NCI-H2107 treated with DMSO at 0.1 percent for 48 hours (cell line): ENCODE results near the gene CLEC14A.

Experiments used
- DNase-seq: peaks from one replicate; lab custom pipeline; 2025; ENCODE audit not compliant: unreplicated experiment; lab: John Stamatoyannopoulos, UW

CLEC14A gene

DNA sequence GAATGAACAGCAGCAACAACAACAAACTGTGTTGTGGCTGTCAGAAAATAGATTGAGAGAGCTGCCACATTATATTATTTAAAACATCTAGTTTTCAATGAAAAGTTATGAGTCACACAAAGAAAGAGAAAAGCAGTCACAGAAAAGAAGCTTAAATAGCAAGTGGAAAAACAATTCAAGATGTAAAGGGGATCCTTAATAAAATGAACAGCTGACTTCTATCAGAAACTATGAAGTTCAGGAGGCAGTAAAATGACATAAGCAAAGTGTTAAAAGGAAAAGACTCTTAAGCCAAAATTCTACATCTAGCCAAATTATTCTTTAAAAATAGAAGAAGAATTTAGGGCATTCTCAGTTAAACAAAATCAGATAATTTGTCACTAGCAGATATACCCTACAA, 5.6 kb downstream of the CLEC14A start:
- no peak for DNase-seq

DNA sequence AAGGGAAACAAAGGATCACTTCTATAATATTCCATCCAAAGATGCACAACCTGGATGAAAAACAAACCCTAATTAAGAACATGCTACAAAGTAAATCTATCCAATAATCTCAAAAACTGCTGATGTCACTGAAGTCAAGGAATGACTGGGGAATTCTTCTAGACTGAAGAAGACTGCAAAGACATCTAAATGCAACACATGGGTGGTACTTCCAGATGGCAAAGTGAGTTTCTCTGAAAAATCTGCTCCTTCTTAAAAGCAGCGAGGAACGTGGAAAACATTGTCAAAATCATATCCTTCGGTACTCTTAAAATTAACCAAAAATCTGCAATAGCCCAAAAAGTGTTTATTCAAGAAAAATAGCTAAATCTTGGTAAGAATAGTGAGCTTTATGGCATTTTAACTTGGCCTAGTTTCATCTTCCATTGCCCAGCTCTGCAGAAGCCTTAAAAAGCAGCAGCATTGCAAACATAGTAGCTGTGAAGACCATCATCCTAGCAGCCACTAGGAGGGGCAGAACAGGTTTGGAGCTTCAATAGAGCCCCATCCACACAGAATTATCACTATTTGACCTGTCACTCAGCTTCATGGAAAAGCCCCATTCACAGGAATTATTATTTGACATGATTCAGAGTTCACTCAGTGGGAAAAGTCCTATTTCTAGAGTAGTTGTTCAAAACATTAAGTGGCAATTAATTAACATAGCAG, 7.4 kb downstream of the CLEC14A start:
- no peak for DNase-seq

DNA sequence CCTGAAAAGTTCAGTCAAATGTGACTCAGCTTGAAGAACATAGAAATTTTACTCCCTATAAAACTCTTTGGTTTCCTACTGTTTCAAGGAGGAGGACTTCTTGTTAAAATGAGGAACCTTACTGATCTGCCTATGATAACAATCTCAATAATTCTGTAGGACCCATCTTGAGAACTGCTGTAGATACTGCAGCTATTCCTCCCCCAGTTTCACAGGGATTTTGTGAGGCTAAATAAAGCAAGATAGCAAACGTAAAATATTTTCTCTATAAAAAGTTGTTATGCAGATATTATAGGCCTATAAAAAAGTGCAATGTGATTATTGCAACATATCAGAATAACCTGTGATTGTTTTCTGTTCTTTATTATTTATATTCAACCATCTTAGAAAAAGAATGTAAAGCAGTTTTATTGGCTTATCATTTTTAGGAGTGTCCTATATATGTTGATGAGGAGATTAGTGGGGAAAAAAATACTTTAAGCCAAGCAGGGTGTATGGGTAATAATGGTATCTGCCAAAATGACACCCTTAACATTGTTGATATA, 12.1 kb downstream of the CLEC14A start:
- DNase-seq: no peak

DNA sequence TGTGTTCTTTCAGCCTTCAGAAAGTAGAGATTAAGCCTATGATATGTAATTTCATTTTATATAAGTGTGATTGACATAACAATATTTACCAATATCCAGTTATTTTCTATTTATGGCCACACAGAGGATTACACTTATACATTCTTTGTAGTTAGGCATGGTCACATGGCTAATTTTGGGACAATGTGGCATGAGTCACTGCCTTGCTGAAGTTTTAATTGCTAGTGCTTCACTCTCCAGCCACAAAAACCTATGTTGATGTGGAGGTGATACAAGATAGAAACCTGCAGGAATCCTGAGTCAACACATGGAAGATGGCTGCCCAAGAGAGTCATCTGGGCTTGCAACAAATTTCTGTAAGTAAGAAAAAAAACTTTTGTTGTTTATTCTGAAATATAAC, 17.0 kb downstream of the CLEC14A start:
- no peak for DNase-seq

DNA sequence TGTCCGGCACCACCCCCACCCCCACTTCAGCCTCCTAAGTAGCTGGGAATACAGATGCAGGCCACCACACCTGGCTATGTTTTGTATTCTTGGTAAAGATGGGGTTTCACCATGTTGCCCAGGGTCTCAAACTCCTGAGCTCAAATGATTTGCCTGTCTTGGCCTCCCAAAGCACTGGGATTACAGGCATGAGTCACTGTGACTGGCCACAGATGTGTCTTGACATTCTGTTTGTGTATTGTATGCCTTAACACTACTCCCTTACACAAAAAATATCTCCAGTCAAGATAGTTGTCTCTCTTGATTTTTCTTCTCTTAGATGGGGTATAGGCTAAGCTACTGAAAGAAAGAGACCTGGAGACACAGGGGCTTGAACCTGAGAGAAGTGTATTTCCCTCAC, 17.6 kb downstream of the CLEC14A start:
- no peak for DNase-seq

DNA sequence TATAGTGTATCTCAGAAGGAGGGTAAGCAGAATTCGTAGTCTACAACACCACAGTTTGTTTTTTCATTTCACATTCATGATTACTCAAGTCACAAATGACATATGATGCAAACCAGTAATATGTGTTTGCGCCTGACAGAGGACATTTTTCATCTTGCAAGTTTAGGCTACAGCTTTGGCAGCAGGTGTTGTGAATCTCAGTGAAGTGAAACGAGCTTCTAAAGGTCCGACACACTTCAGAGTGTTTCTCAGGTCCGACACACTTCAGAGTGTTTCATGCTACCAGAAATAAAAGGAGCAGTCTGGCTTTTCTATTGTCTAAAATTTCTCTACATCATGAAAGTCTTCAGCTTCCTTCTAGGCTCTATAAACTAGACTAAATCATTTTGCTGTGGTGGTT, 22.7 kb downstream of the CLEC14A start:
- DNase-seq: no peak

DNA sequence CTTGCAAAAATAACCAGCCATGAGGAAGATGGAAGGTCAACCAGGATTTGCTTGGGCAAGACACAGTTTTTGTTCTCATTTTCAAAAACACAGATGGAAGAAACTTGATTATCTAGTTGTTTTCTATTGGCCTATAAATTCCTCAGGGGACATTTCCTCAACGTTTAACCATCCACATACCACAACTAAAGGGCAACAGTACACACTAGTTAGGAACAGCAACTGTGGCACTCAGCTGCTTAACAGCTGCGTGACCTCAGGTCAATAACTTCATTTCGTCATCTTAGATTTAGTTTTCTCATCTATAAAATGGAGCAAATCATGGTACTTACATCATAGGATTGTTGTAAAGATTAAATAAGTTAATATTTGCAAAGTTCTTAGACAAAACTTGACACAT, 29.5 kb downstream of the CLEC14A start:
- DNase-seq: no peak

DNA sequence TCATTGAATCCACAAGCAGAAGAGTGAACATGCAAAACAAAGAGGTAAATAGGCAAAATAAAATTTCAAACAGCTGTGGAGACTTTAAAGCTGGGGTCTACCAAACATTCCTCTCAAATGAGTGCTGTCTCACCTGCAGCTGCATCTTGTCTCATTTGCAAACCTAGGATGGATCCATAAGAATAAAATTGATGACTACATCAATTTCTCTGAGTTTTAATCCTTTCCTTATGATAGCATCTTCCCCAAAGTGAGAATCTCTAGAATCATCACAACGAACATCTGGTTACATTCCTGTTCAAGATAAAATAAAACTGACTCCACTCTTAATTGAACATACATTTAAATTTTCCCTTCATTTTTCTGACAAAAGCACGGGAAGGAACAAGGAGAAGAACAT, 29.9 kb downstream of the CLEC14A start:
- DNase-seq: no peak

DNA sequence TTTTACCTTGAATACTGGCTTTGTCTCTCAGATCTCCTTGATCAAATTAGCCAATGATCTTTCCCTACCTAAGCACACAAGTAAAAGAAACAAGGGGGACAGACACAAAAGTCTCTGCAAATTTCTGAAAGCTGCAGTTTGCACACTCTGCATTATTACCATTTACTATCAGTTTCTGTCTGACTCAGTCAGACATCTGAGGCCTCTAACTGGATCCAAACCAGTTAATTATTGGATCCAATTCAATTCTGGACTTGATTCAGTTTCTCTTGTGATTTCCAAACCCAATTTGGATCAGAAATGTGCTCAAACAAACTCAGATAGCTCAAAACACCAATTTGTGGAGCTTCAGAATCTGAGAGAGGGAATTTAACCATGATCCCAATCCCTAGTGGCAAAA, 31.6 kb downstream of the CLEC14A start:
- DNase-seq: no peak

DNA sequence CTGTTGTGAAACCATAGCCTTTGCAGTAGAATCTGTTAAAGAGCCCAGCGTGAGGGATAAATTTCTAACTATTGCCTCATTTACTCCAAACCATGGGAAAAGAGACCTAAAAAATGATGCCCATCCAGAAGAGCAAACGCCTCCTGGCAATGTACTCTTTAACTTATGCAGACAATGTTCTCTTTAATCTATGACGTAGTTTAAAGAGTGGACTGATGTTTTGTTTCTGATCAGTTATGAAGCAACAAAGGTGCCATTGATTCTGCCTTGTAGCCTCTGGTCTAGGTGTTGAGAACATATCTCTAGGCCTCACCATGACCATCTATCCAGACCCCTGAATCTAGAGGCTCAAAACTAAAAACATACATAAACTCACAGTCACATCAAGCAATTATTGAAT, 34.8 kb downstream of the CLEC14A start:
- no peak for DNase-seq

DNA sequence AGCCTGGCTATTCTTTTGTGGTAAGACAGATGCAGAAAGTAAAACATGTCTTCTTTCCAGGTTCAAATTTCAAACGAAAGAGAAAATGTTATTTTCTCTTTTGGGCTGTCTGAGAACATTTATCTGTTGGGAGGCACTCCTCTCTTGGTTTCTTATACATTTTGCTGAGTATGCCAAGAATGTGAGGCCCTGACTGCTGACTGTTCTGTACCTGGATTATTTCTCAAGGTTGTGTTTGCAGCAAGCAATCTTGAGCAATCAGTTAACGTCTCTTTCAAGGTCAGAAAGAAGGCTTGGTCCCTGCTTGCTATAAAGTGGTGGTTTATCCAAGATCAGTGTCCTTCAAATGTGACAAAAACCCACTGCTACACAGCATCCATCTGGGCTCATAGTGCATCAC, 38.3 kb downstream of the CLEC14A start:
- no peak for DNase-seq

DNA sequence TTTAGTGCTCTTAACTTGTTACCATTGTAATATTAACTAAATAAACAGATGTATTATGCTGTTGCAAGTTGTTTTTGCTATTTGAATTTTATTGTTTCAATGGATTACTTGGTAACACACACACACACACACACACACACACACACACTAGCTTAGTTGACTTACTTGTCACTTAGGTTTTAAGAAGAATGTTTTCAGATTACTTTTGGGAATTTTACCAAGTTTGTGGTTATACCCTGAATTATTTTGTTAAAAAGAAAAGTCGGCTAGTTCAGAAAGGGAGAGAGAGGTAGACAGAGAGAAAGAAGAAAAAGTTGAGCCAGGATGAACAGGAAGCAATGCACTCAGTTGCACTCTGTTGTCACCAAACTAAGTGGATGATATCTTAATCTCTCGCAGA, 42.9 kb downstream of the CLEC14A start:
- no peak for DNase-seq

DNA sequence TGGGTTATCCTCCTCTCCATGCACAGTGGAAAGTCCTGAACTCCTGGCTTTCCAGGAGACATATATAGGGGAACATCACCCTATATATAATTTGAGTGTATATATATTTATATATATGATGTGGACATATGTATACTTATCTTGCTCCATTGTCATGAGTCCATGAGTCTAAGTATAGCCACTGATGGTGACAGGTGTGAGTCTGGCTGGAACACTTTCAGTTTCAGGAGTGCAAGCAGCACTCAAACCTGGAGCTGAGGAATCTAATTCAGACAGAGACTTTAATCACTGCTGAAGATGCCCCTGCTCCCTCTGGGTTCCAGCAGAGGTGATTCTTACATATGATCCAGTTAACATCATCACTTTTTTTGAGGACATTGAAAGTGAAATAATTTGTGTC, 43.8 kb downstream of the CLEC14A start:
- DNase-seq: no peak

DNA sequence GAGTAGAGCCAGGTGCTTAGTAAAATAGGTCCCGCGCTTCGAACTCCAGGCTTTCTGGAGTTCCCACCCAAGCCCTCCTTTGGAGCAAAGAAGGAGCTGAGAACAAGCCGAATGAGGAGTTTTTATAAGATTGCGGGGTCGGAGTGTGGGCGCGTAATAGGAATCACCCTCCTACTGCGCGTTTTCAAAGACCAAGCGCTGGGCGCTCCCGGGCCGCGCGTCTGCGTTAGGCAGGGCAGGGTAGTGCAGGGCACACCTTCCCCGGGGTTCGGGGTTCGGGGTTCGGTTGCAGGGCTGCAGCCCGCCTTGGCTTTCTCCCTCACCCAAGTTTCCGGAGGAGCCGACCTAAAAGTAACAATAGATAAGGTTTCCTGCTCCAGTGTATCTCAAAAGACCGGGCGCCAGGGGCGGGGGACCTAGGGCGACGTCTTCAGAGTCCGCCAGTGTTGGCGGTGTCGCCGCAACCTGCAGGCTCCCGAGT, 44.6 kb downstream of the CLEC14A start:
- DNase-seq: no peak

DNA sequence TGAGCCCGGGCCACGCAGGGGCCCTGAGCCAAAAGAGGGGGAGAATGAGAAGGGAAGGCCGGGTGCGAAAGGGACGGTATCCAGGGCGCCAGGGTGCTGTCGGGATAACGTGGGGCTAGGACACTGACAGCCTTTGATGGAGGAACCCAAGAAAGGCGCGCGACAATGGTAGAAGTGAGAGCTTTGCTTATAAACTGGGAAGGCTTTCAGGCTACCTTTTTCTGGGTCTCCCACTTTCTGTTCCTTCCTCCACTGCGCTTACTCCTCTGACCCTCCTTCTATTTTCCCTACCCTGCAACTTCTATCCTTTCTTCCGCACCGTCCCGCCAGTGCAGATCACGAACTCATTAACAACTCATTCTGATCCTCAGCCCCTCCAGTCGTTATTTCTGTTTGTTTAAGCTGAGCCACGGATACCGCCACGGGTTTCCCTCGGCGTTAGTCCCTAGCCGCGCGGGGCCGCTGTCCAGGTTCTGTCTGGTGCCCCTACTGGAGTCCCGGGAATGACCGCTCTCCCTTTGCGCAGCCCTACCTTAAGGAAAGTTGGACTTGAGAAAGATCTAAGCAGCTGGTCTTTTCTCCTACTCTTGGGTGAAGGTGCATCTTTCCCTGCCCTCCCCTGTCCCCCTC, 45.2 kb downstream of the CLEC14A start:
- DNase-seq: no peak

DNA sequence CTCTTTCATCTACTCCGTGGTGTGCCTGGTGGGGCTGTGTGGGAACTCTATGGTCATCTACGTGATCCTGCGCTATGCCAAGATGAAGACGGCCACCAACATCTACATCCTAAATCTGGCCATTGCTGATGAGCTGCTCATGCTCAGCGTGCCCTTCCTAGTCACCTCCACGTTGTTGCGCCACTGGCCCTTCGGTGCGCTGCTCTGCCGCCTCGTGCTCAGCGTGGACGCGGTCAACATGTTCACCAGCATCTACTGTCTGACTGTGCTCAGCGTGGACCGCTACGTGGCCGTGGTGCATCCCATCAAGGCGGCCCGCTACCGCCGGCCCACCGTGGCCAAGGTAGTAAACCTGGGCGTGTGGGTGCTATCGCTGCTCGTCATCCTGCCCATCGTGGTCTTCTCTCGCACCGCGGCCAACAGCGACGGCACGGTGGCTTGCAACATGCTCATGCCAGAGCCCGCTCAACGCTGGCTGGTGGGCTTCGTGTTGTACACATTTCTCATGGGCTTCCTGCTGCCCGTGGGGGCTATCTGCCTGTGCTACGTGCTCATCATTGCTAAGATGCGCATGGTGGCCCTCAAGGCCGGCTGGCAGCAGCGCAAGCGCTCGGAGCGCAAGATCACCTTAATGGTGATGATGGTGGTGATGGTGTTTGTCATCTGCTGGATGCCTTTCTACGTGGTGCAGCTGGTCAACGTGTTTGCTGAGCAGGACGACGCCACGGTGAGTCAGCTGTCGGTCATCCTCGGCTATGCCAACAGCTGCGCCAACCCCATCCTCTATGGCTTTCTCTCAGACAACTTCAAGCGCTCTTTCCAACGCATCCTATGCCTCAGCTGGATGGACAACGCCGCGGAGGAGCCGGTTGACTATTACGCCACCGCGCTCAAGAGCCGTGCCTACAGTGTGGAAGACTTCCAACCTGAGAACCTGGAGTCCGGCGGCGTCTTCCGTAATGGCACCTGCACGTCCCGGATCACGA, 46.0 kb downstream of the CLEC14A start:
- DNase-seq: no peak

DNA sequence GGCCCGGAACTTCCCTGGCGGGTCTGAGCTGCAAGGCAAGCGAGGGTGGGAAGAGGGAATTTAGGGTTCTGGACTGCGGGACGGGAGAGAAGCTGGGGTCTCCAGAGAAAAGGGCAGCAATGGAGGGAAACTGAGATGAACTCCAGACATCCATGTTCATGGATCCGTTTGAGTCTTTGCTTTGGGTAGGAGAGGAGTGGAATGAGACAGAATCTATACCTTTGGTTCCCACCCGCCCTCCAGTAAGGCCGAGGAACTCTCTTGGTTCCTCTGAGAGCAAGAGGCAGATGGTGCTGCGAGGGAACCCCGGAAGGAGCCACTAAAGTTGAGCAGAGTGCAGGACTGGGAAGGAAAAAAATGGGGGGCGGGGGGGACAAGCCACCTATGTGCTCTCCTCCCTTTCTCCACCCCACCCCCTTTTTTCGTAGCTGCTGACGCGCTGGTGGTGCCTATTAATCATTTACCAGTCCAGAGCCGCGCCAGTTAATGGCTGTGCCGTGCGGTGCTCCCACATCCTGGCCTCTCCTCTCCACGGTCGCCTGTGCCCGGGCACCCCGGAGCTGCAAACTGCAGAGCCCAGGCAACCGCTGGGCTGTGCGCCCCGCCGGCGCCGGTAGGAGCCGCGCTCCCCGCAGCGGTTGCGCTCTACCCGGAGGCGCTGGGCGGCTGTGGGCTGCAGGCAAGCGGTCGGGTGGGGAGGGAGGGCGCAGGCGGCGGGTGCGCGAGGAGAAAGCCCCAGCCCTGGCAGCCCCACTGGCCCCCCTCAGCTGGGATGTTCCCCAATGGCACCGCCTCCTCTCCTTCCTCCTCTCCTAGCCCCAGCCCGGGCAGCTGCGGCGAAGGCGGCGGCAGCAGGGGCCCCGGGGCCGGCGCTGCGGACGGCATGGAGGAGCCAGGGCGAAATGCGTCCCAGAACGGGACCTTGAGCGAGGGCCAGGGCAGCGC, 47.0 kb downstream of the CLEC14A start:
- no peak for DNase-seq

DNA sequence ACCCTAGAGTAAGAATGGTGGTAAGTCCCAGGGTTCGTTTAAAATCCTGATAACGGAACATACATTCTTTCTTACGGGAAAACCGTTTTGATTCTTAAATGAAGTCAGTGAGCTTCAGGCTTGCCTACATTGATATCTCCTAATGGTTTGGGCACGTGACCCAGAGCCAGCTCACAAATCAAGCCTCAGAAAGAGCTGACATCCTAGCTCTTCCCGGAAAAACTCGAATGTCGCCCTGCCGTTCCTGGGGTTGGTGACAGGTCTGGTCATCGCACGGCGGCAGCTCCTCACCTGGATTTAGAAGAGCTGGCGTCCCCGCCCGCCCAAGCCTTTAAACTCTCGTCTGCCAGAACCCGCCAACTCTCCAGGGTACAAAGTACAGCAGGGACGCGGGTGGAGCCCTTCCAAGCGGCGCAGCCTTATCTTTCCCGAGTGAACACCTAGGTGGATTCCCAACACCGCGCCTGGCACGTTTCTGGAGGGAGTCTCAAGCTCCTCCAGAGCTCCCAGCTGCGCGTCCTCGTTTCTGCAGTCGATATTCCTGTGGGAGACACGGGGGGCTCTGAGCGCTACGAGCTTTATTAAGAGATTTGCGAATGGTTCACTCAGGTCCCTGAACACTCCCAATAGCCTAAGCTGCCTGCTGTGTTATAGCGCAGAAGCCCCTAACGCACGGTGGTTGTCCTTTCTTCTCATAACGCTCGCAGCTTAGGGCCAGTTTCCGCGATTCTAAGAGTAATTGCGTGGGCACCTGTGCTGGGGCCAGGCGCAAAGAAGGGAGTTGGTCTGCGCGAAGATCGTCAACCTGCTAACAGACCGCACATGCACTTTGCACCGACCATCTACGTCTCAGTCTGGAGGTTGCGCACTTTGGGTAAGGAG, 47.9 kb downstream of the CLEC14A start, which contains the start of gene SSTR1:
SSTR1 (plus strand) TSS at position 169 of the 882 bp plus-strand sequence. CDS start 1,486 bp downstream, outside the sequence.
- DNase-seq: no peak

DNA sequence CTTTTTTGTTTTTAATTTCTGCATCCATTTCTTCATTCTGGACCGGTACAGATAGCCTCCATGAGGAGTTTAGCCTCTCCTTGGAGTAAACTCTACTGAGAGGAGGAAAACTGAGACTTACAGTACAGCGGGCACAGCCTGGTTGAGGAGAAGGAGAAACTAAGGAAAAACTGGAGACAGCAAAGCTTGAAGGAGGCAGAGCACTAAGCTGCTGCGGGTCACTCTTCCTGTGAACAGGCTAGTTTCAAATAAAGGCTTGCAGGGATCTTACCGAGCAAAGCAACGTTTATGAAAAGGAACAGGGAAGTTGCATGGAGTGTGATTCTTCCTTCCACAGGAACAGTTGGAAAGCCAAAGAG, 48.5 kb downstream of the CLEC14A start:
- no peak for DNase-seq
